Left hindlimb (tissue), 1 donor: ENCODE results near the gene YY1.
"Not testable (repeated sequence)": the region's sequence is repeated elsewhere in the genome, so short reads cannot be mapped to it uniquely, and the experiment has no call there.

Experiments
- DNase-seq: peaks from one replicate; pipeline ENCODE4 v3.0.0-alpha.2; 2018

YY1 gene

DNA sequence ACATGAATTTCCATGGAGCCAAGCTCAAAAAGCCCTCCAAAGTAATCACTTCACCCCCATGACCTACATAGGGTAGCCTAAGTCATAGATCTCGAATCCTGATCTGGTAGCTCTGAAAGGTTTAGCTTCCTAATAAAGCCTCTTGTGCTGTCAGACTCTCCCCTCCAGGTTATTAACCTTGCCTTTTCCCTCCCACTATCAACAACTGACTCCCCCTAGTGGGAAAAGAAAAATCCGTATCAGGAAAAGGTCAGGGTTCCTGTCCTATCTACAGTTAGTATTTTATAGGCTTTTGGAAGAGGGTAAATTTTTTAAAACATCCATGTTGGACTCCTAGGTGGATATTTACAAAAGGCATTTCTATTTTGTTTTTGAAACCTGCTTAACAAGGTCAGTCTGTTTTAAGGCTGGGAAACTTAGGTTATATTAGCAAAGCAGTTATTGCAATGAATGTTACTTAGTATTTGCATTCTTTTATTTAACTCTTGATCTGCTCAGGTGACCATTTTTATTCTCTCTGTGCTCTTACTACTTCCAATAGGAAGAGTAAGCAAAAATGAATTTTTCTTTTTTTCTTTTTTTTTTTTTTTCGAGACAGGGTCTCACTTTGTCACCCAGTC lies 8.0 kb downstream of the YY1 start:
- DNase-seq, result no peak

- no peak for DNase-seq
These were observed 12.0 kb downstream of the YY1 start for GRCh38 chr14:100250732-100251465.

GRCh38 chr14:100252684-100253083 lies 13.7 kb downstream of the YY1 start:
- no peak for DNase-seq

DNA sequence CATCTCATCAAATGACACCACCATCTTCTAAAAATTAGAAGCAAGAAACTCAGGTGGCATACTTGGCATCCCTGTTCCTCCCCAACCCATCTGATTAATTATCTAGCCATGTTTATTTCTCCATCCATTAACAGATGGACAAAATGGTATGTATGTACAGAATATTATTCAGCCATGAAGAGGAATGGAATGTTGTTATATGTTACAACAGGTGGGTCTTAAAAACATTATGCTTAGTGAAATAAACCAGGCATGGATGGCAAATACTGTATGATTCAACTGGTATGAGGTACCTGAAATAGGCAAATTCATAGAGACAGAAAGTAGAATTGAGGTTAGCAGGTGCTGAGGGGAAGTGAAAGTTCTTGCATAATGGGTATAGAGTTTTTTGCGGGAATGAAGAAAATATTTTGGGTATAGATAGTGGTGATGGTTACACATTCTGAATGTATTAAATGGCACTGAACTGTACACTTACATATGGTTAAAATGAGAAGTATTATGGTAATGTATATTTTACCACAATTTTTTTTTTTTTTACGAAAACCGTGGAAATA lies 17.5 kb downstream of the YY1 start:
- no peak for DNase-seq

DNA sequence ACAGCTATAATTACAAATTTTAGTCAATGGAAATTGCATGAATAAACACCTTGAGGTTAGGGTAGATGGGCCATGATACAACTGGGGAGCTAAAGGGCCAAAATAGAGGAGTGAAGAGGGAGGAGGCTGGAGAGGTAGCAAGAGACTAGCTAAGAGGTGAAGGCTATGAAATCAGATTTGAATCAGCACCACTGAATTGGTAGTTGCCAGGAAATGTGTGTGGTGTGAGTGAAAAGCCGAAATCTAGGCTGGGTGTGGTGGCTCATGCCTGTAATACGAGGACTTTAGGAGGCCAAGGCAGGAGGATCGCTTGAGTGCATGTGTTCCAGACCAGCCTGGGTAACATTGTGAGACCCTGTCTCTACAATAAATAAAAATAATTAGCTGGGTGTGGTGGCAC lies 22.7 kb downstream of the YY1 start:
- no peak for DNase-seq

GRCh38 chr14:100262545-100262944 lies 23.6 kb downstream of the YY1 start:
- DNase-seq, result no peak

GRCh38 chr14:100263141-100263540 lies 24.2 kb downstream of the YY1 start:
- no peak for DNase-seq

GRCh38 chr14:100267990-100268389 lies 29.0 kb downstream of the YY1 start:
- DNase-seq, result no peak

- DNase-seq, result no peak
These were observed 29.8 kb downstream of the YY1 start for GRCh38 chr14:100268591-100269207.

DNA sequence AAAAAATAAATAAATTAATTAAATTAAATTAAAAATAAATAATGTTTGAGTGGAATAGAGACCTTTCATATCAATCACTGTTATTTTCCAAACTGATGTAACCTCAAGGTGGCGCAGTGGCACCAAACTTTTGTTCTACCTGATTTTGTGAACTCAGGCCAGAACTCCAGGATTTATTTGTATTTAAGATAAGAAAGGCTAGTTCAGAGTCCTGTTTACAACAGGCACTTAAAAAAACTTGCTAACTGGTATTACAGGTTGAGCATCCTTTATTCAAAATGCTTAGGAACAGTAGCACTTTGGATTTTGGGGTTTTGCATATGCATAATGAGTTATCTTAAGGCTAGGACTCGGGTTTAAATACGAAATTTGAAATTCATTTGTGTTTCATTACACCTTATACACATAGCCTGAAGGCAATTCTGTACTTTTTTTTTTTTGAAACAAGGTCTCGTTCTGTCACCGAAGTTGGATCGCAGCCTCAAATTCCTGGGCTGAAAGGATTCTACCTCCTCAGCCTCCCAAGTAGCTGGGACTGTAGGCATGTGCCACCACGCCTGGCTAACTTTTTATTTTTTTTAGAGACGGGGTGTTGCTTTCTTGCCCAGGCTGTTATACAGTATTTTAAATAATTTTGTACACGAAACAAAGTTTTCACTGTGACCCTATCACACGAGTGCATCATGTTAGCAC lies 32.4 kb downstream of the YY1 start:
- no peak for DNase-seq

GRCh38 chr14:100274250-100274649 lies 35.3 kb downstream of the YY1 start:
- no peak for DNase-seq

DNA sequence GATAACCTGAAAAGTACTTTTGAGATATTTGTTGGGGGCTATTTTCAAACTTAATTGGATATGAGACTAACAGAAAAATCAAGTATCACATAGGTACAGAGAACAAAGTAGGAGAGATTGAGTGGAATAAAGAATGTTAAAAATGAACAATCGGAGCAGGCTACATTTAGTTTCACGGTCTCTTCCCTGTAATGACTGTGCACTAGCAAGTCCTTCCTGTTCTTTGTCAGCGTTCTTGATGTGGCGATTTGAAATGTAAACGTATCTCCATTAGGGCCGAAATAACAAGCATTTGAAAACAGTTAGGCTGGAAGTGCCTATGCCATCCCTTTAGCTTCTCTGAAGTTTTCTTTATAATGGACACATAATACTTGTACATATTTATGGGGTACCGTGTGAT lies 36.3 kb downstream of the YY1 start:
- no peak for DNase-seq

- no peak for DNase-seq
These were observed 39.8 kb downstream of the YY1 start for GRCh38 chr14:100278702-100279101.

GRCh38 chr14:100279133-100279532 lies 40.2 kb downstream of the YY1 start:
- DNase-seq, result no peak

GRCh38 chr14:100279563-100279962 lies 40.6 kb downstream of the YY1 start:
- no peak for DNase-seq

DNA sequence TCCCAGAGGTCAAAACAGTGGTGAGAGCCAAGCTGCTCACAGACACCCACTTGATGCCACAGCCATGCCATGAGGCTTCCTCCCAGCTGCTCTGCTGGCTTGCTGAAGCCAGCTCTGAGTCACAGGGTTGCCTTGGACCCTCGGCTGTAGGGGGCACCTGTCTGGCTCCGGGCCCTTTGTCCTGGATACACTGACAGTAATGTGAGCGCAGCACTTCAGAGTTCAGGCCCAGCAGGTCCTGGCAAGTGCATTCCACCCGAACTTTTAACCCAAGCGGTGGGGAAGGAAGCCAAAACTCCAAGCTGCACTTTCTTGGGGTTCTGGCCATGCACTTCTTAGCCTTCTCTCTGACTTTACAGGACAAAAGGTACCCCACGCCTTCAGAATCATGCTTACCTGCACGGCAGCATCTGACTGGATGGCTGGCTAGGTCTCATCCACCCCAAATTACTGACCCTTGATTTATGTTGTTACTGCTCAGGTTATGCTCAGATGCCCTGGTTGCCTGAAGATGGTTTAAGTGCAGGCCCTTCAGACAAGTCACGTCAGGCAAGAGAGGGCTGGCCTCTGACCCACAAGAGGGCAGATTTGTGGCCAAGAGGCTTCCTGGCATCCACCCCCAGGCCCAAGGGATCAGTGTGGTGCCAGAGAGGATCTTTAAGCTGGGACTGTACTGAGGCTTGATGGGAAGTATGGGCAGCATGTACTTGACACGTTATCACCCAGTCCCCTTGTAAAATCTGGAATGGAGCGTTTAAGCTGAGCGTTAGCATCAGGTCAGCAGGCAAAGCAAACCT lies 42.5 kb downstream of the YY1 start:
- DNase-seq, result no peak

DNA sequence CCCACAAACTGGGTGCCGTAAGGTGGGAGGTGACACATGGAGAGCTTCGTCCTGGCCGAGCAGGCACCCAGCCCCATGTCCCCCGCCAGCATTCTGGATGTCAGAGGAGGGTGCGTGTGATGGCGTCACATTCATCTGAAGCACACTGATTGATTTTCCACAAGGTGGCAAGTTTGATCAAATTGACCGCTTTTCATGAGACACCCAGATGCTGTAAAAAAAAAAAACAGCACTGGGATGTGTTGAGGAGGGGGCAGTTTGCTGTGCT lies 43.1 kb downstream of the YY1 start:
- no peak for DNase-seq

DNA sequence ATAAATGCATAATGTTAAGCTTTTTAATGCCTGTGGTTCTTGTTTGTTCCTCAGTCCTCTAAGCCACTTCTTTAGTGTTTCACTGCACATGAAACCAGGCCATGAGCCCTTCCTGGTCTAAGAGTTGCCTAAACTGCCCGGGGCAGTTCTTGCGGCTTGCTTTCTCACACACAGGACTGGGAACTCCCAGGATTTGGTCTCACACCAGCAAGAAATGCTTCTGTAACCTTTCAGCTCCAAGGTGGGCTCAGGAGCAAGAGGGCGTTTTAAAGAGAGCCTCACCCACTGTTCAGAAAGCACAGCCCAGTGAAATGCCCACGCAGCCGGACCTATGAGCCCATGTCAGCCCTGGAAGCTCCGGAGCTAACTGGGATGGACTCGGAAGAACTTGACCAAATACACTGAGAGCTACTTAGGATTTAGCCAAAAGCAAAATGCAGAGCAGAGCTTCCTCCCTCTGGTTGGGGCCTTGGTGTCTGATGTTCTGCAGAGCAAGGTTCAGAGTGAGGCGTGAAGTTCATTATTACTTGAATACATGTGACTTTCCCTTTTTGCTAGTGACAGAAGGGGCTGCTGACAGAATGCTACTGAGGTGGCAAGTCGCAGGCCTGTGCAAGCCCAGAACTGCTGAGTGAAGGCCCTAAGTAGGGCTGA lies 43.9 kb downstream of the YY1 start:
- no peak for DNase-seq

GRCh38 chr14:100283436-100283835 lies 44.5 kb downstream of the YY1 start:
- not testable (repeated sequence) for DNase-seq

DNA sequence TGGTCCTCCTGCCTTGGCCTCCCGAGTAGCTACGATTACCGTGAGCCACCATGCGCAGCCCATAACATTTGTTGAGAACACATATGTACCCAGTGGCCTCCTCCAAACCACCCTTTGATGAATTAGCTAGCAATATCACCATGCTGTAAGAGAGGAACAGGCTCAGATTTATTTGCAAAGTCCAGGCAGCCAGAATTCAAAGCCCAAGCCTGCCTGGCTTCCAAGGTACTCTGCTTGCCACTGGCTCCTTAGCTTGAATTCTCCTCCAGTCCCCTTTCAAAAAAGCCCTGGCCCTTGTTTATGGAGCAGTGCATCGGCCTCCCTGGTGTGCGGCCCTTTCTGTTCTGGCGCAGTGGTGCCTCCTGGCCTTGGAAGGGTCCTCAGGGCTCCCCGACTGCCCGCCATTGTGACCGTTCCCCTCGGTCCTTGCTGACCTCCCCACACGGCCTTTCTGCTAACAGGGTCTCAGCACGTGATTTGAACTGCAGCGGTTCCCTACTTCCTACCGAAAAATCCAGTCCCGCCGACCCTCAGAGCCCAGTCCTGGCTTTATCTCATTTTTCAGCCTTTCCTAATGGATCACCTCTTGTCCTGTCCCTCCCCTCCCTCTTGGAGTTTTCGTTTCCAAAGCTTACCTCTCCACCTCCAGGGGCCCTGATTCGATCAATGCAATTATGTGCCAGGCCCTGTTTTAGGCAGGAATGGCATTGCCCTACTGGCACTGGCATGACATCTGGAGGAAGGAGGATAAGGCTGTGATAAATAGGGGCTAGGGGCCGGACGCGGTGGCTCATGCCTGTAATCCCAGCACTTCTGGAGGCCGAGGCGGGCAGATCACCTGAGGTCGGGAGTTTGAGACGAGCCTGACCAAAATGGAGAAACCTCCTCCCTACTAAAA lies 45.3 kb downstream of the YY1 start:
- no peak for DNase-seq
